Caco-2 (cell line): ENCODE measurements around the gene NFATC2. TPM values are rescaled to one million over a fixed set of nuclear protein-coding genes. Genes with fewer than 3 reads are reported as not detected.

Experiments
- BruUV-seq: library from RNA; stranded (reverse); fragments of 400-500 nt; replicated peaks from 2 replicates; lab custom pipeline; 2021; lab: Mats Ljungman, UMichigan
- CTCF ChIA-PET: fragments of 300-600 bp; sonication (Branson Sonifier 250); formaldehyde crosslinking; loops from one replicate; lab custom pipeline; 2022; ENCODE audit warnings: antibody characterized with exemption; lab: Charles Lee
- POLR2A ChIA-PET: fragments of 300-600 bp; sonication (Branson Sonifier 250); formaldehyde crosslinking; loops from one replicate; lab custom pipeline; 2022; ENCODE audit warnings: antibody characterized with exemption; lab: Charles Lee
- DNase-seq, 2 experiments: peaks; one replicate each; pipeline versions ENCODE4 v3.0.0 to v3.0.0-alpha.2; 2020 to 2022
- H3K27me3 ChIP-seq: replicated peaks from 2 replicates; pipeline ENCODE4 v1.6.0; 2011; ENCODE audit warnings: low read length; ENCODE audit not compliant: control insufficient read depth, insufficient read depth
- H3K36me3 ChIP-seq: 2 replicates; pipeline ENCODE4 v1.5.1; 2011; ENCODE audit warnings: low read length; ENCODE audit not compliant: control insufficient read depth, insufficient read depth
- H3K4me1 ChIP-seq: fragments of 250-450 bp; sonication (Bioruptor Pico); 2 replicates; pipeline ENCODE4 v1.5.1; 2020; ENCODE audit warnings: mild to moderate bottlenecking
- H3K4me3 ChIP-seq: 2 replicates; pipeline ENCODE4 v1.5.1; 2011; ENCODE audit warnings: low read depth, mild to moderate bottlenecking, control low read depth, low read length
- H3K9me3 ChIP-seq: fragments of 250-450 bp; sonication (Bioruptor Pico); 2 replicates; pipeline ENCODE4 v1.5.1; 2020; ENCODE audit warnings: mild to moderate bottlenecking, moderate library complexity
- H3K27ac Mint-ChIP-seq: one replicate; pipeline ENCODE4 v1.8.0; 2022; ENCODE audit warnings: mixed read lengths; ENCODE audit not compliant: unreplicated experiment
- H3K27me3 Mint-ChIP-seq: one replicate; pipeline ENCODE4 v1.8.0; 2022; ENCODE audit warnings: mixed read lengths; ENCODE audit not compliant: insufficient read depth, unreplicated experiment
- H3K36me3 Mint-ChIP-seq: one replicate; pipeline ENCODE4 v1.8.0; 2022; ENCODE audit warnings: mild to moderate bottlenecking, mixed read lengths; ENCODE audit not compliant: insufficient read depth, unreplicated experiment
- H3K4me1 Mint-ChIP-seq: one replicate; pipeline ENCODE4 v1.8.0; 2022; ENCODE audit warnings: low read depth, mixed read lengths; ENCODE audit not compliant: unreplicated experiment
- H3K4me3 Mint-ChIP-seq: one replicate; pipeline ENCODE4 v1.8.0; 2022; ENCODE audit warnings: mild to moderate bottlenecking, moderate library complexity, mixed read lengths; ENCODE audit not compliant: unreplicated experiment
- H3K9me3 Mint-ChIP-seq: one replicate; pipeline ENCODE4 v1.8.0; 2022; ENCODE audit warnings: mixed read lengths; ENCODE audit not compliant: unreplicated experiment
- CTCF ChIP-seq, 2 experiments: fragments of 200-600 bp in 1 of 2; IDR thresholded peaks; 1 replicate in 1 of 2; 2 replicates in 1 of 2; pipeline versions ENCODE4 v1.5.1 to v1.8.0; 2011 to 2022; ENCODE audit warnings: antibody characterized with exemption in 1 of 2, control low read depth in 1 of 2, inconsistent platforms in 1 of 2, low read depth in 1 of 2, low read length in 1 of 2, mild to moderate bottlenecking in 1 of 2, moderate library complexity in 1 of 2; ENCODE audit not compliant: insufficient read depth in 1 of 2, severe bottlenecking in 1 of 2, unreplicated experiment in 1 of 2
- intact Hi-C: fragments of 100-400 bp; cut with micrococcal nuclease; formaldehyde crosslinking; loops from one replicate; pipeline ENCODE4 v1.10.0; 2022; ENCODE audit not compliant: unreplicated experiment
- total RNA-seq: library from RNA; stranded (reverse); gene quantifications from 2 replicates; pipeline ENCODE4 v1.2.3, GENCODE V29; 2022

The NFATC2 gene
- total RNA-seq, 1 experiment from 2014 or later: 20.8 TPM

DNA sequence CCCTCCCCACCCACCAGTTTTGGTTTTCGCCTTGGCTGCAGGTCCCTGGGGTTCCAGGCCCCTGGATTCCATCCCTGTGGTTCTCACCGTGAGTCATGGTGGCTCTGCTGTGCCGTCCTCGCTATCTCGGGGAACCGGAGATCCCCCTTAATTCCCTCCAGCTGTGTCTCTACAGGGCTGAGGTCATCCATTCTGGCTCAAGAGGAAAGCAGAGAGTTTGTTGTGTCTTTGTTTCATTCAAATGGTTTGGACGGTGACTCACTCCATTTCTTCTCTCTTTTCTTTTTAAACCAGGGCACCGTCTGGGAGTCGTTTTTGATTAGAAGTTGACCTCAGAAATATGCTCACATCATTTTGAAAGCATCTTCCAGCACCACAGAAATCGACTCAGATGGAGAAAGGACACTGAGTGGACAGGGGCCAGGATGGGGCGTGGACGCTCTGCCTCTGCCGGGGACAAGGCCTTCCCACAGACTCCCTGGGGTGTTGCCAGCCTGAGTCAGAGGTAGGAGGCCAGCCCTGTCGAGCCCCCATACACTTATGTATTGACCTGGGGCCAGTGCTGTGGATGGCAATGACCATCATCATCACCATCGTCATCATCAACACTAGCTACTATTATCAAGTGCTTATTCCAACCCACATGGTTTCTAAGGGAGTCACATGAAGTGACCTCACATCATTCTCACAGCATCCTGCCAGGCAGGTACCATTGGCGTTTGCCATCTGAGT lies 176.2 kb downstream of the NFATC2 start:
- no peak for DNase-seq
- no peak for TF ChIP-seq CTCF (IDR thresholded peaks at IDR 0.05; ENCODE audit: insufficient read depth in 1 of 2, low read depth in 1 of 2, low read length in 1 of 2, severe bottlenecking in 1 of 2, unreplicated experiment in 1 of 2)
- no peaks in the 10 kb centered on the region for H3K4me1 Mint-ChIP-seq
- intact Hi-C loops: no loop called here
- no peak overlapping the region for H3K27ac Mint-ChIP-seq
- Histone ChIP-seq H3K4me1 (no peaks in the 10 kb centered on the region), H3K36me3 (no peaks in the 10 kb centered on the region), H3K27me3 (no peaks in the 10 kb centered on the region), H3K4me3 (no peak overlapping the region), H3K9me3 (peaks cover 13% of the 10 kb centered on the region; the same call in 1 of the 2 replicates)
- no peak overlapping the region for H3K4me3 Mint-ChIP-seq
- ChIA-PET CTCF (interaction anchor here (1.5 kb wide), 1 partner anchor 379 kb away, joined by 5 read pairs; no protein-coding TSS in a partner anchor), POLR2A (no interaction called here)
- no TSS peak for BruUV-seq
- H3K27me3 Mint-ChIP-seq: peaks cover 15% of the 10 kb centered on the region
- H3K36me3 Mint-ChIP-seq: no peaks in the 10 kb centered on the region
- peaks cover 15% of the 10 kb centered on the region for H3K9me3 Mint-ChIP-seq

- Mint-ChIP-seq H3K27me3 (peaks cover 18% of the 10 kb centered on the region), H3K9me3 (peaks cover 15% of the 10 kb centered on the region), H3K27ac (no peak overlapping the region), H3K36me3 (no peaks in the 10 kb centered on the region), H3K4me3 (no peak overlapping the region), H3K4me1 (no peaks in the 10 kb centered on the region)
- DNase-seq: no peak
- no TSS peak for BruUV-seq
- no peaks in the 10 kb centered on the region for H3K27me3 ChIP-seq
- H3K4me1 ChIP-seq: no peaks in the 10 kb centered on the region
- POLR2A ChIA-PET: no interaction called here
- no peak for TF ChIP-seq CTCF (IDR thresholded peaks at IDR 0.05; ENCODE audit: insufficient read depth in 1 of 2, low read depth in 1 of 2, low read length in 1 of 2, severe bottlenecking in 1 of 2, unreplicated experiment in 1 of 2)
- no peaks in the 10 kb centered on the region for H3K36me3 ChIP-seq
- H3K4me3 ChIP-seq: no peak overlapping the region
- intact Hi-C loops: no loop called here
- CTCF ChIA-PET: no interaction called here
- peaks cover 13% of the 10 kb centered on the region; the same call in 1 of the 2 replicates for H3K9me3 ChIP-seq
These were observed 176.8 kb downstream of the NFATC2 start for GRCh38 chr20:51365670-51366069.

- no peak for TF ChIP-seq CTCF (IDR thresholded peaks at IDR 0.05; ENCODE audit: insufficient read depth in 1 of 2, low read depth in 1 of 2, low read length in 1 of 2, severe bottlenecking in 1 of 2, unreplicated experiment in 1 of 2)
- Mint-ChIP-seq H3K27me3 (peaks cover 22% of the 10 kb centered on the region), H3K27ac (no peak overlapping the region), H3K4me3 (no peak overlapping the region), H3K9me3 (peaks cover 15% of the 10 kb centered on the region), H3K4me1 (no peaks in the 10 kb centered on the region), H3K36me3 (no peaks in the 10 kb centered on the region)
- POLR2A ChIA-PET: no interaction called here
- Histone ChIP-seq H3K4me1 (no peaks in the 10 kb centered on the region), H3K36me3 (no peaks in the 10 kb centered on the region), H3K4me3 (no peak overlapping the region), H3K27me3 (no peaks in the 10 kb centered on the region), H3K9me3 (peaks cover 13% of the 10 kb centered on the region; the same call in 1 of the 2 replicates)
- intact Hi-C loops: no loop called here
- CTCF ChIA-PET: no interaction called here
- no TSS peak for BruUV-seq
- DNase-seq: no peak
These were observed 178.7 kb downstream of the NFATC2 start for GRCh38 chr20:51363813-51364212.
